ENCODE results near the gene PTCHD4.

DNA sequence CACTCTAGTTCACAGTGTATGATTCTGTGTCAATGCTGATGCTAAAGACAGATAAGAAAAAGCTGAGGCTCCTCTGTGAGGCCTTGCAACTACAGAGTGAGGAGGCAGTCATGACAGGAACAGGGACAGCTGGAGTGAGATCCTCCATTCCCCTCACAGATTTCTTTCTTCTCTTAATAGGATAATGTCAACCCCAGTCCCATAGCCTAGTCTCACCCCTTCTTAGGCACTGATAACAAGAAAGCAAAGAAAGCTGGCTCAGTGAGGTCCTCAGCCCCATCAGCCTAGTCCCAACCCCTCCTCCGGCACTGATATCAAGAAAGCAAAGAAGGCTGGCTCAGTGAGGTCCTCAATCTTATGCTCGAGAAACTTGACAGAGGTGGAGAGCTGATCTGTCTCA is 2.1 kb upstream of the PTCHD4 start:
- TF ChIP-seq EZH2 (IDR thresholded peaks at IDR 0.05; ENCODE audit: borderline replicate concordance, low read length): no peak
- TF ChIP-seq, protein P1, sequence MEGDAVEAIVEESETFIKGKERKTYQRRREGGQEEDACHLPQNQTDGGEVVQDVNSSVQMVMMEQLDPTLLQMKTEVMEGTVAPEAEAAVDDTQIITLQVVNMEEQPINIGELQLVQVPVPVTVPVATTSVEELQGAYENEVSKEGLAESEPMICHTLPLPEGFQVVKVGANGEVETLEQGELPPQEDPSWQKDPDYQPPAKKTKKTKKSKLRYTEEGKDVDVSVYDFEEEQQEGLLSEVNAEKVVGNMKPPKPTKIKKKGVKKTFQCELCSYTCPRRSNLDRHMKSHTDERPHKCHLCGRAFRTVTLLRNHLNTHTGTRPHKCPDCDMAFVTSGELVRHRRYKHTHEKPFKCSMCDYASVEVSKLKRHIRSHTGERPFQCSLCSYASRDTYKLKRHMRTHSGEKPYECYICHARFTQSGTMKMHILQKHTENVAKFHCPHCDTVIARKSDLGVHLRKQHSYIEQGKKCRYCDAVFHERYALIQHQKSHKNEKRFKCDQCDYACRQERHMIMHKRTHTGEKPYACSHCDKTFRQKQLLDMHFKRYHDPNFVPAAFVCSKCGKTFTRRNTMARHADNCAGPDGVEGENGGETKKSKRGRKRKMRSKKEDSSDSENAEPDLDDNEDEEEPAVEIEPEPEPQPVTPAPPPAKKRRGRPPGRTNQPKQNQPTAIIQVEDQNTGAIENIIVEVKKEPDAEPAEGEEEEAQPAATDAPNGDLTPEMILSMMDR (IDR thresholded peaks at IDR 0.05; ENCODE audit: low read length): no peak

Measured in OCI-LY1 (cell line).